HCT116 (cell line): Measurements from ENCODE around the gene RNF227.

Experiments used
- CEBPB ChIP-seq: IDR thresholded peaks from 2 replicates; pipeline ENCODE4 v1.6.1; 2012; ENCODE audit warnings: low read depth
- CTCF ChIP-seq, 3 experiments: fragments of 200-600 bp in 1 of 3; sonication (generic) in 1 of 3; IDR thresholded peaks in 2 of 3; conservative IDR thresholded peaks in 1 of 3; 2 replicates each; pipeline ENCODE4 v1.5.1; 2012 to 2017; ENCODE audit warnings: low read depth in 2 of 3, low read length in 2 of 3, antibody characterized with exemption in 1 of 3, borderline replicate concordance in 1 of 3, control low read depth in 1 of 3, mild to moderate bottlenecking in 1 of 3, mixed read lengths in 1 of 3, mixed run types in 1 of 3, moderate library complexity in 1 of 3; ENCODE audit not compliant: insufficient read depth in 1 of 3
- EZH2 ChIP-seq: fragments of 200-600 bp; sonication (generic); IDR thresholded peaks from 2 replicates; pipeline ENCODE4 v1.6.1; 2017; ENCODE audit warnings: antibody characterized with exemption, mixed run types
- EZH2phosphoT487 ChIP-seq: fragments of 200-600 bp; IDR thresholded peaks from 2 replicates; pipeline ENCODE4 v1.6.1; 2018; ENCODE audit warnings: antibody characterized with exemption, borderline replicate concordance
- FOSL1 ChIP-seq: IDR thresholded peaks from 2 replicates; pipeline ENCODE4 v1.6.1; 2012; ENCODE audit warnings: low read depth
- POLR2A ChIP-seq: IDR thresholded peaks from 2 replicates; pipeline ENCODE4 v1.7.0; 2011; ENCODE audit warnings: borderline replicate concordance; ENCODE audit not compliant: insufficient read depth, insufficient read length; ENCODE audit errors: extremely low read depth
- POLR2AphosphoS5 ChIP-seq: IDR thresholded peaks from 2 replicates; pipeline ENCODE4 v1.6.1; 2011; ENCODE audit warnings: mild to moderate bottlenecking, low read depth, low read length, moderate library complexity
- RAD21 ChIP-seq: IDR thresholded peaks from 2 replicates; pipeline ENCODE4 v1.6.1; 2012; ENCODE audit warnings: low read depth, mild to moderate bottlenecking
- SIN3A ChIP-seq: IDR thresholded peaks from 2 replicates; pipeline ENCODE4 v1.6.1; 2012; ENCODE audit warnings: low read depth
- SRF ChIP-seq: IDR thresholded peaks from 2 replicates; pipeline ENCODE4 v1.6.1; 2012; ENCODE audit warnings: low read depth
- YY1 ChIP-seq: IDR thresholded peaks from 2 replicates; pipeline ENCODE4 v1.6.1; 2011; ENCODE audit warnings: low read length, low read depth, moderate library complexity, mild to moderate bottlenecking; ENCODE audit not compliant: insufficient replicate concordance; ENCODE audit errors: extremely low read depth
- TF ChIP-seq, protein P1 (sequence below): IDR thresholded peaks from 2 replicates; pipeline ENCODE4 v1.6.1; 2012; ENCODE audit warnings: low read depth
- TF ChIP-seq, protein P2 (sequence below): IDR thresholded peaks from 2 replicates; pipeline ENCODE4 v1.6.1; 2012
- TF ChIP-seq, protein P3 (sequence below): IDR thresholded peaks from 2 replicates; pipeline ENCODE4 v1.6.1; 2012

DNA sequence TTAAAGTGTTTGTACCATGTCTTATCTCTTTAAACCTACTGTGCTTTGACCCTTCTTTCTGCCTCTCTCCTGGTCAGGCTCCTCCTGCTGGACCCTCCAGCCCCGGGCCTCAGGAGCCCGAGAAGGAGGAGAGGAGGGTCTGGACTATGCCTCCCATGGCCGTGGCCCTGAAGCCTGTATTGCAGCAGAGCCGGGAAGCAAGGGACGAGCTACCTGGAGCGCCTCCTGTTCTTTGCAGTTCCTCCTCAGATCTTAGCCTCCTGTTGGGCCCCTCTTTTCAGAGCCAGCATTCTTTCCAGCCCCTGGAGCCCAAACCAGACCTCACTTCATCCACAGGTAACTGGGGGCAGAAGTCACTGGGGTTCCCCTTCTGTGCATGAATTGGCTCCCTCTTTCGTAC, 29.6 kb upstream of the RNF227 start:
- TF ChIP-seq CTCF (IDR thresholded peaks at IDR 0.05 in 2 of 3, conservative IDR thresholded peaks at IDR 0.05 in 1 of 3; ENCODE audit: borderline replicate concordance in 1 of 3, insufficient read depth in 1 of 3, low read depth in 2 of 3, low read length in 2 of 3) (no peak), POLR2AphosphoS5 (no peak), FOSL1 (no peak), EZH2phosphoT487 (no peak), YY1 (no peak), RAD21 (no peak), SRF (no peak), POLR2A (no peak), EZH2 (no peak), SIN3A (no peak), CEBPB (no peak)
- TF ChIP-seq, protein P1, sequence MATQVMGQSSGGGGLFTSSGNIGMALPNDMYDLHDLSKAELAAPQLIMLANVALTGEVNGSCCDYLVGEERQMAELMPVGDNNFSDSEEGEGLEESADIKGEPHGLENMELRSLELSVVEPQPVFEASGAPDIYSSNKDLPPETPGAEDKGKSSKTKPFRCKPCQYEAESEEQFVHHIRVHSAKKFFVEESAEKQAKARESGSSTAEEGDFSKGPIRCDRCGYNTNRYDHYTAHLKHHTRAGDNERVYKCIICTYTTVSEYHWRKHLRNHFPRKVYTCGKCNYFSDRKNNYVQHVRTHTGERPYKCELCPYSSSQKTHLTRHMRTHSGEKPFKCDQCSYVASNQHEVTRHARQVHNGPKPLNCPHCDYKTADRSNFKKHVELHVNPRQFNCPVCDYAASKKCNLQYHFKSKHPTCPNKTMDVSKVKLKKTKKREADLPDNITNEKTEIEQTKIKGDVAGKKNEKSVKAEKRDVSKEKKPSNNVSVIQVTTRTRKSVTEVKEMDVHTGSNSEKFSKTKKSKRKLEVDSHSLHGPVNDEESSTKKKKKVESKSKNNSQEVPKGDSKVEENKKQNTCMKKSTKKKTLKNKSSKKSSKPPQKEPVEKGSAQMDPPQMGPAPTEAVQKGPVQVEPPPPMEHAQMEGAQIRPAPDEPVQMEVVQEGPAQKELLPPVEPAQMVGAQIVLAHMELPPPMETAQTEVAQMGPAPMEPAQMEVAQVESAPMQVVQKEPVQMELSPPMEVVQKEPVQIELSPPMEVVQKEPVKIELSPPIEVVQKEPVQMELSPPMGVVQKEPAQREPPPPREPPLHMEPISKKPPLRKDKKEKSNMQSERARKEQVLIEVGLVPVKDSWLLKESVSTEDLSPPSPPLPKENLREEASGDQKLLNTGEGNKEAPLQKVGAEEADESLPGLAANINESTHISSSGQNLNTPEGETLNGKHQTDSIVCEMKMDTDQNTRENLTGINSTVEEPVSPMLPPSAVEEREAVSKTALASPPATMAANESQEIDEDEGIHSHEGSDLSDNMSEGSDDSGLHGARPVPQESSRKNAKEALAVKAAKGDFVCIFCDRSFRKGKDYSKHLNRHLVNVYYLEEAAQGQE: no peak
- TF ChIP-seq, protein P2, sequence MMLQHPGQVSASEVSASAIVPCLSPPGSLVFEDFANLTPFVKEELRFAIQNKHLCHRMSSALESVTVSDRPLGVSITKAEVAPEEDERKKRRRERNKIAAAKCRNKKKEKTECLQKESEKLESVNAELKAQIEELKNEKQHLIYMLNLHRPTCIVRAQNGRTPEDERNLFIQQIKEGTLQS: no peak
- TF ChIP-seq, protein P3, sequence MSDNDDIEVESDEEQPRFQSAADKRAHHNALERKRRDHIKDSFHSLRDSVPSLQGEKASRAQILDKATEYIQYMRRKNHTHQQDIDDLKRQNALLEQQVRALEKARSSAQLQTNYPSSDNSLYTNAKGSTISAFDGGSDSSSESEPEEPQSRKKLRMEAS: no peak
